IPS-18c (cell line): ENCODE results near the gene MYO9B.
"Not testable (repeated sequence)": the region's sequence is repeated elsewhere in the genome, so short reads cannot be mapped to it uniquely, and the experiment has no call there.

Experiments used
- H3K4me3 ChIP-seq: 2 replicates; pipeline ENCODE4 v1.7.0; 2013; ENCODE audit warnings: low read depth, mild to moderate bottlenecking, low read length, moderate library complexity; ENCODE audit not compliant: insufficient read depth
- H3K9me3 ChIP-seq: one replicate; pipeline ENCODE4 v1.6.1; 2013; ENCODE audit warnings: mild to moderate bottlenecking, low read length, moderate library complexity; ENCODE audit not compliant: control insufficient read depth, insufficient read depth

MYO9B gene

GRCh38 chr19:17118957-17119356, 43.4 kb downstream of the MYO9B start:
- no peak overlapping the region for H3K4me3 ChIP-seq
- no peaks in the 10 kb centered on the region for H3K9me3 ChIP-seq

- Histone ChIP-seq H3K9me3 (no peaks in the 10 kb centered on the region), H3K4me3 (no peak overlapping the region)
These were observed 46.2 kb downstream of the MYO9B start for GRCh38 chr19:17121736-17122293.

GRCh38 chr19:17123041-17123440, 47.5 kb downstream of the MYO9B start:
- H3K9me3 ChIP-seq, result no peaks in the 10 kb centered on the region
- no peak overlapping the region for H3K4me3 ChIP-seq

GRCh38 chr19:17124025-17124424, 48.4 kb downstream of the MYO9B start:
- Histone ChIP-seq H3K4me3 (no peak overlapping the region), H3K9me3 (no peaks in the 10 kb centered on the region)

GRCh38 chr19:17125062-17125727, 49.6 kb downstream of the MYO9B start:
- Histone ChIP-seq H3K4me3 (no peak overlapping the region), H3K9me3 (no peaks in the 10 kb centered on the region)

GRCh38 chr19:17125728-17126677, 50.4 kb downstream of the MYO9B start:
- no peaks in the 10 kb centered on the region for H3K9me3 ChIP-seq
- H3K4me3 ChIP-seq, result no peak overlapping the region

GRCh38 chr19:17127671-17128070, 52.1 kb downstream of the MYO9B start:
- H3K9me3 ChIP-seq, result no peaks in the 10 kb centered on the region
- no peak overlapping the region for H3K4me3 ChIP-seq

- H3K4me3 ChIP-seq, result no peak overlapping the region
These were observed 52.8 kb downstream of the MYO9B start for GRCh38 chr19:17128403-17128802.

GRCh38 chr19:17128820-17129219, 53.2 kb downstream of the MYO9B start:
- Histone ChIP-seq H3K4me3 (no peak overlapping the region), H3K9me3 (no peaks in the 10 kb centered on the region)

More at GRCh38 chr19:17128403-17128802, 52.8 kb downstream of the MYO9B start:
- H3K9me3 ChIP-seq, result no peaks in the 10 kb centered on the region

- Histone ChIP-seq H3K9me3 (no peaks in the 10 kb centered on the region), H3K4me3 (no peak overlapping the region)
These were observed 53.8 kb downstream of the MYO9B start for GRCh38 chr19:17129377-17129776.

- Histone ChIP-seq H3K9me3 (no peaks in the 10 kb centered on the region), H3K4me3 (peak overlapping the region; percentile 28)
These were observed 59.6 kb downstream of the MYO9B start for GRCh38 chr19:17135001-17135853.

- Histone ChIP-seq H3K4me3 (no peak overlapping the region), H3K9me3 (no peaks in the 10 kb centered on the region)
These were observed 60.4 kb downstream of the MYO9B start for GRCh38 chr19:17136021-17136420.

GRCh38 chr19:17136617-17137016, 61.0 kb downstream of the MYO9B start:
- Histone ChIP-seq H3K4me3 (no peak overlapping the region), H3K9me3 (no peaks in the 10 kb centered on the region)

- no peaks in the 10 kb centered on the region for H3K9me3 ChIP-seq
- no peak overlapping the region for H3K4me3 ChIP-seq
These were observed 61.8 kb downstream of the MYO9B start for GRCh38 chr19:17137417-17137816.

GRCh38 chr19:17138052-17138846, 62.7 kb downstream of the MYO9B start:
- not testable (repeated sequence) for H3K9me3 ChIP-seq, H3K4me3 ChIP-seq

GRCh38 chr19:17138937-17139598, 63.5 kb downstream of the MYO9B start:
- H3K4me3 ChIP-seq, result no peak overlapping the region
- H3K9me3 ChIP-seq, result no peaks in the 10 kb centered on the region
